ENCODE measurements around the gene SNRPN.

DNA sequence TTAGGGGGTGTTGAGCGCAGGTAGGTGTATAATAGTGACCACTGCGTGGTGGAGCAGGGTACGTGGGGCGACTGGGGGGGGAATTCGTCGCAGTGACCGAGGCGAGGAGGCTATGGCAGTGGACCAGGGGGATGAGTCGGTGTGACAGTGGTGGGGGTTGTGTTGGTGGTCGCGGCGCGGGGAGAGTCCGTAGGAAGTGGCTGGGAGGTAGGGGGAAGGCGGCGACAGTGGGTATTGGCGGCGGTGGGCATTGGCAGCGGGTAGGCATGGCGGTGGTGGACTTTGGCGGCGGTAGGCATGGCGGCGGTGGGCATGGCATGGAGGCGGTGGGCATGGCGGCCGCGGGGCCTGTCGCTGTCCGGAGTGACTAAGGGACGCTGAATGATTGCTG lies 739 bp downstream of the SNRPN start:
- TF ChIP-seq, protein P1, sequence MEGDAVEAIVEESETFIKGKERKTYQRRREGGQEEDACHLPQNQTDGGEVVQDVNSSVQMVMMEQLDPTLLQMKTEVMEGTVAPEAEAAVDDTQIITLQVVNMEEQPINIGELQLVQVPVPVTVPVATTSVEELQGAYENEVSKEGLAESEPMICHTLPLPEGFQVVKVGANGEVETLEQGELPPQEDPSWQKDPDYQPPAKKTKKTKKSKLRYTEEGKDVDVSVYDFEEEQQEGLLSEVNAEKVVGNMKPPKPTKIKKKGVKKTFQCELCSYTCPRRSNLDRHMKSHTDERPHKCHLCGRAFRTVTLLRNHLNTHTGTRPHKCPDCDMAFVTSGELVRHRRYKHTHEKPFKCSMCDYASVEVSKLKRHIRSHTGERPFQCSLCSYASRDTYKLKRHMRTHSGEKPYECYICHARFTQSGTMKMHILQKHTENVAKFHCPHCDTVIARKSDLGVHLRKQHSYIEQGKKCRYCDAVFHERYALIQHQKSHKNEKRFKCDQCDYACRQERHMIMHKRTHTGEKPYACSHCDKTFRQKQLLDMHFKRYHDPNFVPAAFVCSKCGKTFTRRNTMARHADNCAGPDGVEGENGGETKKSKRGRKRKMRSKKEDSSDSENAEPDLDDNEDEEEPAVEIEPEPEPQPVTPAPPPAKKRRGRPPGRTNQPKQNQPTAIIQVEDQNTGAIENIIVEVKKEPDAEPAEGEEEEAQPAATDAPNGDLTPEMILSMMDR (IDR thresholded peaks at IDR 0.05): no peak
- TF ChIP-seq ZFX (IDR thresholded peaks at IDR 0.05; ENCODE audit: borderline replicate concordance): no peak
